Endothelial cell of umbilical vein (primary cell): ENCODE data around the gene MAP4K5. TPM values are rescaled to one million over a fixed set of nuclear protein-coding genes. Genes with fewer than 3 reads are reported as not detected.

Experiments used
- BruUV-seq: library from RNA; stranded (reverse); fragments of 400-500 nt; replicated peaks from 2 replicates; lab custom pipeline; 2021; lab: Mats Ljungman, UMichigan
- CTCF ChIA-PET: fragments of 300-600, 350-600 bp; sonication (Branson Sonifier 250); formaldehyde crosslinking; loops from one replicate; lab custom pipeline; 2021; ENCODE audit warnings: antibody characterized with exemption, inconsistent platforms; lab: Charles Lee
- POLR2A ChIA-PET: fragments of 300-600, 350-600 bp; sonication (Branson Sonifier 250); formaldehyde crosslinking; loops from one replicate; lab custom pipeline; 2021; ENCODE audit warnings: antibody characterized with exemption, inconsistent platforms; lab: Charles Lee
- DNase-seq: peaks from one replicate; pipeline ENCODE4 v3.0.0-alpha.2; 2011; ENCODE audit warnings: low read depth, low spot score
- FAIRE-seq: peaks from 2 replicates; lab custom pipeline; 2011; peaks lifted over from hg19 to GRCh38; lab: Jason Lieb, UNC
- H2AFZ ChIP-seq: 2 replicates; pipeline ENCODE4 v1.6.0; 2012; ENCODE audit warnings: low read depth, low read length, control low read depth, inconsistent platforms
- H3K27ac ChIP-seq: 2 replicates; pipeline ENCODE4 v1.5.1; 2011; ENCODE audit warnings: low read depth, mild to moderate bottlenecking, control low read depth, low read length, moderate library complexity; ENCODE audit not compliant: insufficient read depth
- H3K27me3 ChIP-seq, 2 experiments: 2 replicates each; pipeline versions ENCODE4 v1.6.0 to v1.6.1; 2011; ENCODE audit warnings: low read length in 2 of 2, mixed read lengths in 1 of 2; ENCODE audit not compliant: control insufficient read depth in 2 of 2, insufficient read depth in 2 of 2
- H3K36me3 ChIP-seq, 2 experiments: 2 replicates in 1 of 2; 3 replicates in 1 of 2; pipeline ENCODE4 v1.5.1; 2011; ENCODE audit warnings: low read length in 2 of 2, mild to moderate bottlenecking in 1 of 2, moderate library complexity in 1 of 2; ENCODE audit not compliant: control insufficient read depth in 2 of 2, insufficient read depth in 2 of 2; ENCODE audit errors: extremely low read depth in 1 of 2
- H3K4me1 ChIP-seq: 3 replicates; pipeline ENCODE4 v1.5.1; 2011; ENCODE audit warnings: mild to moderate bottlenecking, low read length; ENCODE audit not compliant: control insufficient read depth, insufficient read depth; ENCODE audit errors: extremely low read depth
- H3K4me2 ChIP-seq: 2 replicates; pipeline ENCODE4 v1.6.1; 2011; ENCODE audit warnings: low read length, control low read depth, mixed read lengths; ENCODE audit not compliant: insufficient read depth
- H3K4me3 ChIP-seq, 3 experiments: fragments of 200-600 bp in 1 of 3; sonication (generic), shearing (Covaris generic) in 1 of 3; replicated peaks in 1 of 3; 2 replicates each; pipeline ENCODE4 v1.5.1; 2011 to 2016; ENCODE audit warnings: control low read depth in 3 of 3, low read length in 3 of 3, mild to moderate bottlenecking in 2 of 3, inconsistent platforms in 1 of 3, low read depth in 1 of 3, moderate library complexity in 1 of 3; ENCODE audit not compliant: insufficient read depth in 1 of 3
- H3K79me2 ChIP-seq: 2 replicates; pipeline ENCODE4 v1.6.0; 2012; ENCODE audit warnings: low read length, inconsistent platforms; ENCODE audit not compliant: control insufficient read depth, insufficient read depth
- H3K9ac ChIP-seq: replicated peaks from 2 replicates; pipeline ENCODE3; 2011; ENCODE audit warnings: low read length, control low read depth; ENCODE audit not compliant: insufficient read depth; ENCODE audit errors: extremely low read depth
- H3K9me1 ChIP-seq: replicated peaks from 3 replicates; pipeline ENCODE4 v1.6.0; 2011; ENCODE audit warnings: mild to moderate bottlenecking, low read length; ENCODE audit not compliant: control insufficient read depth, insufficient read depth; ENCODE audit errors: extremely low read depth
- H3K9me3 ChIP-seq: replicated peaks from 2 replicates; pipeline ENCODE4 v1.5.1; 2012; ENCODE audit warnings: low read length, inconsistent platforms; ENCODE audit not compliant: control insufficient read depth, insufficient read depth
- H4K20me1 ChIP-seq: replicated peaks from 2 replicates; pipeline ENCODE3; 2011; ENCODE audit warnings: mild to moderate bottlenecking, low read length; ENCODE audit not compliant: control insufficient read depth, insufficient read depth; ENCODE audit errors: extremely low read depth
- EZH2 ChIP-seq: IDR thresholded peaks from 2 replicates; pipeline ENCODE4 v1.6.1; 2012; ENCODE audit warnings: borderline replicate concordance, low read depth, mild to moderate bottlenecking, moderate library complexity, low read length, inconsistent platforms; ENCODE audit not compliant: severe bottlenecking
- GATA2 ChIP-seq: IDR thresholded peaks from 2 replicates; pipeline ENCODE4 v1.7.0; 2011; ENCODE audit warnings: low read depth, mild to moderate bottlenecking, moderate library complexity, mixed read lengths, low read length; ENCODE audit not compliant: insufficient read length, insufficient read depth
- JUN ChIP-seq: IDR thresholded peaks from 2 replicates; pipeline ENCODE4 v1.6.1; 2011; ENCODE audit warnings: borderline replicate concordance, low read depth; ENCODE audit not compliant: insufficient read length, insufficient read depth
- MYC ChIP-seq: IDR thresholded peaks from one replicate; pipeline ENCODE4 v1.6.1; 2011; ENCODE audit warnings: mild to moderate bottlenecking, low read depth, low read length
- POLR2AphosphoS5 ChIP-seq: IDR thresholded peaks from 2 replicates; pipeline ENCODE4 v1.6.1; 2012; ENCODE audit warnings: low read depth, mild to moderate bottlenecking, control low read depth, low read length, moderate library complexity; ENCODE audit not compliant: insufficient read depth
- dilution Hi-C: fragments of 300-500 bp; cut with MboI; formaldehyde crosslinking; loops from one replicate; pipeline ENCODE4 v1.15.0; 2019; ENCODE audit warnings: low sequenced_read_pairs; ENCODE audit not compliant: extremely low pct_ligation_motif_present
- intact Hi-C: fragments of 100-400 bp; cut with micrococcal nuclease; formaldehyde crosslinking; loops from one replicate; pipeline ENCODE4 v1.10.0; 2022
- polyA plus RNA-seq, 4 experiments: library from polyadenylated mRNA; depleted of rRNA in 3 of 4; stranded (reverse) in 3 of 4; unstranded in 1 of 4; fragments of >200 nt; gene quantifications; 2 replicates each; pipeline versions ENCODE4 v1.2.1 to v1.2.3, GENCODE V29; 2011 to 2012; ENCODE audit warnings: missing spikeins in 1 of 4
- total RNA-seq: library from RNA; stranded (reverse); gene quantifications from 2 replicates; pipeline ENCODE4 v1.2.3, GENCODE V29; 2021

MAP4K5 gene
- total and polyA plus RNA-seq, 2 donors (not counting 3 experiments of a cell fraction or from before 2014, with no cell fraction given), result 17.4 to 73.7 TPM

DNA sequence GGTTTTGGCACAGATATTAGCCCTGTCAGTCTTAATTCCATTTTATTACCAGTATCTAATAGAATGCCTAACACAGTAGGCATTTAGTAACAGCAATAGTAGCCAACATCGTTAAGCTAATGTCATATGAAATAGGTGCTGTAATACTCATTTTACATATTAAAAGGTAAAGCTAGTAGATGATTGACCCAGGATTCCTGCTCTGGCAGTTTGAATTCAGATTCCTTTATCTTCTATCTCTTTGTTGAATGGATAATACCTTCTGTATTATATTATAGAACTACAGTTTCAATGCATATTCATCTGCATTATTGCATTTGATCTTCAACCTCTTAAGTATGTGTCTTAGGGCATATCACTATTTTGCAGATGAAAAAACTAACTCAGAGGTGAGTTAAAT, 30.5 kb upstream of the MAP4K5 start:
- TF ChIP-seq GATA2 (no peak), JUN (no peak), POLR2AphosphoS5 (no peak)
- dilution Hi-C loops (loop anchor here (25.0 kb wide), 1 partner anchor 149 kb away; no protein-coding TSS in a partner anchor), intact Hi-C loops (no loop called here)
- DNase-seq, result no peak
- FAIRE-seq, result no peak
- Histone ChIP-seq H3K4me2 (no peak overlapping the region), H3K27ac (no peak overlapping the region), H2AFZ (no peak overlapping the region), H3K36me3 (no peaks in the 10 kb centered on the region), H3K9me3 (no peaks in the 10 kb centered on the region), H3K9ac (no peak overlapping the region), H3K4me1 (peaks cover 11% of the 10 kb centered on the region), H3K4me3 (no peak overlapping the region), H3K27me3 (peaks cover 11 to 20% of the 10 kb centered on the region in 2 experiments), H3K9me1 (no peaks in the 10 kb centered on the region), H3K79me2 (no peaks in the 10 kb centered on the region), H4K20me1 (no peaks in the 10 kb centered on the region)
- POLR2A ChIA-PET, result no interaction called here
- BruUV-seq, result no TSS peak
- CTCF ChIA-PET, result interaction anchor here (1.1 to 2.2 kb wide), 2 partner anchors 9 to 39 kb away, joined by 3 to 5 read pairs; no protein-coding TSS in a partner anchor

DNA sequence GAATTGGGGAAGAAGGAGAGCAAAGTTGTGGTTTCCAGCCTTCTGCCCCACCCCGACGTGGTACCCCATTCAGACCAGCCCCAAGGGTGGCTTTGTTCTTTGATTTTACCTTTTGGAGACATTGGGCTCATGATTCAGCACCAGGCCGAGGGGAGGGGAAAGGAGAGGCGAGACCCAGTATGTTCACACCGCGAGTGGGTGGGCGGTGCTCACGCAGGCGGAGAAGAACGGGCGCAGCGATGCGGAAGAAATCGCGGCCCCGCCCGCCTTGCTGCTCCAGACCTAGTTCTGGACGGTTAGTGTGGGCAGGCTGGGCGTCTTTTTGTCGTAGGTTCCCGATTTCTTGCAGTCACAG, 28.5 kb upstream of the MAP4K5 start:
- peaks cover 11% of the 10 kb centered on the region for H3K4me1 ChIP-seq
- H3K9me1 ChIP-seq, result no peaks in the 10 kb centered on the region
- peak overlapping the region; percentile 59 for H3K9ac ChIP-seq
- BruUV-seq, result no TSS peak
- intact Hi-C loops, result loop anchor here (1.0 kb wide), 1 partner anchor 328 kb away; no protein-coding TSS in a partner anchor
- dilution Hi-C loops, result loop anchor here (25.0 kb wide), 1 partner anchor 151 kb away; no protein-coding TSS in a partner anchor
- H2AFZ ChIP-seq, result peak overlapping the region; percentile 96
- TF ChIP-seq MYC, result no peak
- no peak for TF ChIP-seq EZH2
- no peak for TF ChIP-seq JUN
- TF ChIP-seq POLR2AphosphoS5, result no peak
- peaks cover 21 to 23% of the 10 kb centered on the region in 2 experiments for H3K27me3 ChIP-seq
- H3K36me3 ChIP-seq, result no peaks in the 10 kb centered on the region
- H3K9me3 ChIP-seq, result no peaks in the 10 kb centered on the region
- CTCF ChIA-PET, result interaction anchor here (1.6 to 2.4 kb wide), 3 partner anchors 154 to 699 kb away, joined by 3 to 14 read pairs (median 3); partner anchors contain the start of genes DMAC2L and L2HGDH
- peak overlapping the region; percentile 59 to 92 (median 90) for H3K4me3 ChIP-seq
- FAIRE-seq (peak; percentile 88), DNase-seq (peak; percentile 26)
- POLR2A ChIA-PET, result interaction anchor here (0.6 kb wide), 1 partner anchor 152 kb away, joined by 11 read pairs; no protein-coding TSS in a partner anchor
- H4K20me1 ChIP-seq, result no peaks in the 10 kb centered on the region
- peak overlapping the region; percentile 94 for H3K4me2 ChIP-seq
- no peak overlapping the region for H3K27ac ChIP-seq
- H3K79me2 ChIP-seq, result no peaks in the 10 kb centered on the region
